GM19023 (cell line): ENCODE measurements around the gene C22orf15.

Experiments
- ATAC-seq: cut with Tn5 transposase; IDR thresholded peaks from one replicate; pipeline ENCODE4 v1.9.1; 2021; ENCODE audit warnings: mild to moderate bottlenecking, moderate library complexity; ENCODE audit not compliant: unreplicated experiment

Gene C22orf15

DNA sequence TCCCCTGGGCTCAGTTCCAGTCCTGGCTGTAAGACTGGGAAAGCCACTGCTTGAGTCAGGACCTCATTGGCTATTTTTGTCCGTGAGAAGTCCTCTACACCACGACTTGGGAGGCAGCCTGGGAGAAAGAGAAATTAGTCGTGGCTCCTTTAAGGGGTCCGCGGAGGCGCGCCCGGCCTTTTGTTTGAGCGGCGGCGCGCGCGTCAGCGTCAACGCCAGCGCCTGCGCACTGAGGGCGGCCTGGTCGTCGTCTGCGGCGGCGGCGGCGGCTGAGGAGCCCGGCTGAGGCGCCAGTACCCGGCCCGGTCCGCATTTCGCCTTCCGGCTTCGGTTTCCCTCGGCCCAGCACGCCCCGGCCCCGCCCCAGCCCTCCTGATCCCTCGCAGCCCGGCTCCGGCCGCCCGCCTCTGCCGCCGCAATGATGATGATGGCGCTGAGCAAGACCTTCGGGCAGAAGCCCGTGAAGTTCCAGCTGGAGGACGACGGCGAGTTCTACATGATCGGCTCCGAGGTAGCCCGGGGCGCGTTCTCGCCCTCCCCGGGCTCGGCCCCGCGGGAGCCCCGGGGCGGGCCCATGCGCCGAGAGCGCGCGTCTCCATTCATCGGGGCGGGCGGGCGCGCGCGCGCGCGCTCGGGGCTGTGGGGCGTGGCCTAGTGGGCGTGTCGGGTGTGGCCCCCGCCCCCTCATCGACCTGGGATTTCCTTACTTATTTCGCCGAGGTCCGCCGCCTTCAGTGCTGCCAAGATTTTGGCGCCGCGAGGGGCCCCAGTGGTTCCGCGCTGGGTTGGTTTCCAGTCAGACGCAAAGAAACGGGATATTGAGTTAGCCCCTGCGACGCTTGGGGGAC lies 24.2 kb downstream of the C22orf15 start, which contains the start of gene SMARCB1:
Gene SMARCB1, plus strand, starts transcription at position 215 of the 848 bp plus-strand sequence. Its CDS starts 204 bp downstream, at position 419.
- peak; percentile 63 for ATAC-seq

- no peak for ATAC-seq
Measured at GRCh38 chr22:23787600-23787896, 24.8 kb downstream of the C22orf15 start.

DNA sequence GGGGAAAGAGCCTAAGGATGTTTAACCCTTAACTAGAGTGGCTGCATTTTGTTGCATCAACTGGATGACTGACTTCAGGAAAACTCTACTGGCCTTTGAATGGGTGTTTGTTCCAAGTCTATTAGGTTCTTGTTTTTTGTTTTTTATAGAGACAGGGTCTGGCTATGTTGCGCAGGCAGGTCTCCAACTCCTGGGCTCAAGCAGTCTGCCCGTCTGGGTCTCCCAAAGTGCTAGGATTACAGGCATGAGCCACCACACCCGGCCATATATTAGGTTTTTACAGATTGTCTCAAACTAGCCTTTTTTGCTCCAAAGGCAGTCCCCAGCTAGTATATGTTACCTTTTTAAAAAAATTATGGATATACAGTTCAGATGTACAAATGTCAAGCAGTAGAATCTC lies 25.1 kb downstream of the C22orf15 start:
- no peak for ATAC-seq

- ATAC-seq, result no peak
Measured at GRCh38 chr22:23789121-23789520, 26.3 kb downstream of the C22orf15 start.

GRCh38 chr22:23789638-23790037 lies 26.8 kb downstream of the C22orf15 start:
- no peak for ATAC-seq

GRCh38 chr22:23790819-23791737 lies 28.3 kb downstream of the C22orf15 start:
- no peak for ATAC-seq

- ATAC-seq, result no peak
Measured at GRCh38 chr22:23791738-23792645, 29.2 kb downstream of the C22orf15 start.

GRCh38 chr22:23793326-23793725 lies 30.5 kb downstream of the C22orf15 start:
- no peak for ATAC-seq

GRCh38 chr22:23796461-23796860 lies 33.7 kb downstream of the C22orf15 start:
- no peak for ATAC-seq

DNA sequence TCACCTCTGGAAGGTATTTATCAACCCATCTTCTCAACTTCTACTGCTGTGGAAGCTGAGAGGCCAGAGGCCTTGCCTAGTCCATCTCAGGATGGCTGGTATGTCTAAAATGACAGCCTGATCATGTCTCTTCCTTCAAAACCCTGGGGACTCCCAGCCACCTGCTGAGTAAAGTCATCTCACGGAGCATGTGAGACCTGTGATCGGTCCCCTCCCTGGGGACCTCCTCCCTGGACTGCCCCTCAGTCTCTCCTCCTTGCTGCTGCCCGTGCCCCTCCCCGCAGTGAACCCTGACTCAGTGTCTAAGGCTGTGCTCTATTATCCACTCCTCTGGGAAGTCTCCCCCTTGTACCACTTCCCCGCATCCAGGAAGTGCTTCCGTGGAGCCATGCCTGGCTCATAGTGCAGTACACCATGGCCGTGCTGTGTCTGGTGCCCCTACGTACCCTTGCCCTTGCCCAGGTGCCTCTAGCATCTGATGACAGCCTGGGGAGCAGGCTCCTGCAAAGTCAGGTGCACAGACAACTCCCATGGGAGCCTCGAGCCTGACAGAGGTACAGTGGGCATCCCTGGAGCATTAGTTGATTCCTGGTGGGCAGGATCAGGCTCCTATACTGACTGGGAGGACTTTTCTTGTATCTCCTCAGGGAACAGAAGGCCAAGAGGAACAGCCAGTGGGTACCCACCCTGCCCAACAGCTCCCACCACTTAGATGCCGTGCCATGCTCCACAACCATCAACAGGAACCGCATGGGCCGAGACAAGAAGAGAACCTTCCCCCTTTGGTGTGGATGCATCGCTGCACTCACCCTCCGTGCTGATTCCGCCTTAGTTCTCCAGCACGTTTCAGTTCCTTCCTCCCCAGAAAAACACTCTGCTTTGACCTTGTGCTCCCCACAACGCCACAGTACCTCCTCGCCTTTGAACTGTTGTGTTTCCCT lies 37.8 kb downstream of the C22orf15 start:
- ATAC-seq, result peak; percentile 57

- ATAC-seq, result no peak
Measured at GRCh38 chr22:23801238-23801821, 38.5 kb downstream of the C22orf15 start.

- no peak for ATAC-seq
Measured at GRCh38 chr22:23801886-23802377, 39.1 kb downstream of the C22orf15 start.

GRCh38 chr22:23803001-23803819 lies 40.4 kb downstream of the C22orf15 start:
- no peak for ATAC-seq

DNA sequence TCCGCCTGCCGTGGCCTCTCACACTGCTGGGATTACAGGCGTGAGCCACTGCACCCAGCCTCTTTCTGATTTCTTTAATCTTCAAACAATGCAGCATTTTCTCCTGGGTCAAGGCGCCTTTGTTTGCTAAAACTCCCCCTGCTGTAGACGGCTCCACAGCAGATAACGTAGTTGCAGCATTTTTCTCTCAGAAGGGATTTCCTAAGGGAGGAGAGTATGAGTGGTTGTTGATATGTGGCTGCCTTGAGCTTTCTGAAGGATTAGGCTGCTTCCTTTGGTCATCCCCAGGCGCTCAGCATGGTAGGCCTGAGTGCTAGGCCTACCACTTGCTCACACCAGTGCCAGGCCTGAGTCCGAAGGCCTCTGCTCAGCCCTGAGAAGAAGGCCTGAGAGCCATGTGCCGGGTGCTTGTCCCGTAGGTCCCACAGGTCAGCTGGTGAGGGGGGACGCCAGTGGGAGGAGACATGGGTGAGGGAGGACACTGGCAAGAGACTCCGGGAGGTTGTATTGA lies 42.0 kb downstream of the C22orf15 start:
- ATAC-seq, result no peak

GRCh38 chr22:23806837-23807236 lies 44.0 kb downstream of the C22orf15 start:
- no peak for ATAC-seq

- ATAC-seq, result no peak
Measured at GRCh38 chr22:23812378-23812777, 49.6 kb downstream of the C22orf15 start.
